ENCODE data around the gene CREB5. TPM values are rescaled to one million over a fixed set of nuclear protein-coding genes. Genes with fewer than 3 reads are reported as not detected.

The CREB5 gene
- total RNA-seq, 1 donor from 2014 or later, result 13.6 TPM

DNA sequence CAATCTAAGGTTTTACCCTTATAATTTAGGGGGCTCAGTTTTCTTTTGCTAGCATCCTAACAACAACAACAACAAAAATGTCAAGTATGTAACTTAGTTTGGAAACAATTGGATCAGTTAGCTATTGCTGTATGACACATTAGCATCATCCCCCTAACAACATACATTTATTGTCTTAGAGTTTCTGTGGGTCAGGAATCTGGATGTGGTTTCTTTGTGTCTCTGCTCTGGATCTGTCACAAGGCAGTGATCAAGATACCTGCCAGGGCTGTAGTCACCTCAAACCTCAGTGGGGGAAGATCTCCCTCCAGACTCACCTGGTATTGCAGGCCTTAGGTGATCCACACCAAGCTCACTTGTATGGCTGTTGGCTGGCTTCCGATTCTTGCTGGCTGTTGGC lies 18.3 kb downstream of the CREB5 start:
- DNase-seq (ENCODE audit: low spot score in 2 of 2, unreplicated experiment in 2 of 2), result no peak
- TF ChIP-seq, protein P1, sequence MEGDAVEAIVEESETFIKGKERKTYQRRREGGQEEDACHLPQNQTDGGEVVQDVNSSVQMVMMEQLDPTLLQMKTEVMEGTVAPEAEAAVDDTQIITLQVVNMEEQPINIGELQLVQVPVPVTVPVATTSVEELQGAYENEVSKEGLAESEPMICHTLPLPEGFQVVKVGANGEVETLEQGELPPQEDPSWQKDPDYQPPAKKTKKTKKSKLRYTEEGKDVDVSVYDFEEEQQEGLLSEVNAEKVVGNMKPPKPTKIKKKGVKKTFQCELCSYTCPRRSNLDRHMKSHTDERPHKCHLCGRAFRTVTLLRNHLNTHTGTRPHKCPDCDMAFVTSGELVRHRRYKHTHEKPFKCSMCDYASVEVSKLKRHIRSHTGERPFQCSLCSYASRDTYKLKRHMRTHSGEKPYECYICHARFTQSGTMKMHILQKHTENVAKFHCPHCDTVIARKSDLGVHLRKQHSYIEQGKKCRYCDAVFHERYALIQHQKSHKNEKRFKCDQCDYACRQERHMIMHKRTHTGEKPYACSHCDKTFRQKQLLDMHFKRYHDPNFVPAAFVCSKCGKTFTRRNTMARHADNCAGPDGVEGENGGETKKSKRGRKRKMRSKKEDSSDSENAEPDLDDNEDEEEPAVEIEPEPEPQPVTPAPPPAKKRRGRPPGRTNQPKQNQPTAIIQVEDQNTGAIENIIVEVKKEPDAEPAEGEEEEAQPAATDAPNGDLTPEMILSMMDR (IDR thresholded peaks at IDR 0.05; ENCODE audit: unreplicated experiment), result no peak
- Mint-ChIP-seq H3K9me3 (no peaks in the 10 kb centered on the region), H3K4me1 (peaks cover 34% of the 10 kb centered on the region), H3K4me3 (no peak overlapping the region), H3K27me3 (ENCODE audit: low read depth) (no peaks in the 10 kb centered on the region), H3K27ac (no peak overlapping the region), H3K36me3 (no peaks in the 10 kb centered on the region)

DNA sequence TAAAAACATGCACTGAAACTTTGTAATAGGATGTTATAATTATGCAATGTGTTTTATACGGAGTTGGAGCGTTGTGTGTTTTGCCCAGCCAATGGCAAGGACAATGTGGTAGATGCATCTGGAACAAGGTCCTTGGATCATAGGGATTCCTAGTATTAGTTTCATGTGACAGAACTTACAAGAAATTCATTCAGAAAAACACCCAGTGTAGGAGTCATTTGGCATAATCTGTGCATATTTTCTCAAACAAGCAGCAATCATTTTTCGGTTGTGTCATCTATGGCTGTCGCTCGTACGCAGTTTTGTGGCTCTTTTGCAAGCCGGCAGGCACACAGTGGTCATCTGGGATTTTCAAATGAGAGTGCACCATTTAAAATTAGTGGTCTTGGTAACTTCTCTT lies 19.8 kb downstream of the CREB5 start:
- Mint-ChIP-seq H3K27me3 (ENCODE audit: low read depth) (no peaks in the 10 kb centered on the region), H3K4me1 (peaks cover 40% of the 10 kb centered on the region), H3K9me3 (no peaks in the 10 kb centered on the region), H3K4me3 (no peak overlapping the region), H3K36me3 (no peaks in the 10 kb centered on the region), H3K27ac (no peak overlapping the region)
- DNase-seq (ENCODE audit: low spot score in 2 of 2, unreplicated experiment in 2 of 2), result no peak
- TF ChIP-seq, protein P1 (IDR thresholded peaks at IDR 0.05; ENCODE audit: unreplicated experiment), result no peak

DNA sequence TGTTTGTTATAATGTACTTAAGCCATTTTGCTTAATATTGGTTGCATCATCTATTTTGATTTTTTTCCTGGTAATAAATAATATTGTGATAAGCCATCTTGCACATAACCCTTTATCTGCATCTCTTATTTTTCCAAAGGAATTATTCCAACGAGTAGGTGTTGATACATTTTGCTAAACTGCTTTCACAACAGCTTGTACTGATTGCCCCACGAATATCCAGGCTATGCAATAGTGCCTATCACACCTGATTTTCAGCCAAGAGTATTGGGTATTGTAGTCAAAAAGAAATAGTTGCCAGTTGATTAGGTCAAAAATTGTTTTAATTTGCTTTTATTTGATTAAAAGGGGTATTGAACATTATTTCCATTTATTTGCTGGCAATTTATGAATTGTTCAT lies 20.7 kb downstream of the CREB5 start:
- peaks cover 2% of the 10 kb centered on the region for H3K27me3 Mint-ChIP-seq (ENCODE audit: low read depth)

GRCh38 chr7:28433699-28434219 lies 21.4 kb downstream of the CREB5 start:
- Mint-ChIP-seq H3K27me3 (ENCODE audit: low read depth) (peaks cover 6% of the 10 kb centered on the region), H3K4me1 (peaks cover 36% of the 10 kb centered on the region), H3K4me3 (no peak overlapping the region), H3K9me3 (no peaks in the 10 kb centered on the region), H3K27ac (peak overlapping the region; percentile 83), H3K36me3 (no peaks in the 10 kb centered on the region)
- peak; percentile 58 to 64 for DNase-seq (ENCODE audit: low spot score in 2 of 2, unreplicated experiment in 2 of 2)
- TF ChIP-seq, protein P1 (IDR thresholded peaks at IDR 0.05; ENCODE audit: unreplicated experiment), result no peak

More for the DNA sequence above, 20.7 kb downstream of the CREB5 start:
- no peak overlapping the region for H3K4me3 Mint-ChIP-seq
- H3K9me3 Mint-ChIP-seq, result no peaks in the 10 kb centered on the region
- DNase-seq (ENCODE audit: low spot score in 2 of 2, unreplicated experiment in 2 of 2), result no peak
- H3K27ac Mint-ChIP-seq, result no peak overlapping the region
- peaks cover 36% of the 10 kb centered on the region for H3K4me1 Mint-ChIP-seq
- no peaks in the 10 kb centered on the region for H3K36me3 Mint-ChIP-seq
- TF ChIP-seq, protein P1 (IDR thresholded peaks at IDR 0.05; ENCODE audit: unreplicated experiment), result no peak

DNA sequence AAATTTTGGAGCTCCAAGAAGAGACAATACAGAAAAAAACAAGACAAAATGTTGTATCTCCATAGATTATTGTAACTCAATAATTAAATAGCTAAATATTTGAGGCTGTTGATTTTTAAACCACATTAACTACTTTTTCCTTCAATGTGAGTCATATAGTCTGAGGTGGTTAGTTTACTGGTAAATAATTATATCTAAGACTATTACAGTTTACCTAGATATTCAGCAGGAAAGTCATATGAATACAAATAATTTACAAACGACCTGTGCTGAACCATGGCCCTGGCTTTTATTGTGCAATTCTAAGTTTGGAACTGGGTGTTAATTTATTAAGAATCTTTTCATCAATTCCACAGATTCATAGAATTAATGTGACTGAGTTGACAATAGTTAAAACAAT lies 22.2 kb downstream of the CREB5 start:
- no peak overlapping the region for H3K27ac Mint-ChIP-seq
- H3K27me3 Mint-ChIP-seq (ENCODE audit: low read depth), result peaks cover 13% of the 10 kb centered on the region
- H3K9me3 Mint-ChIP-seq, result no peaks in the 10 kb centered on the region
- peaks cover 36% of the 10 kb centered on the region for H3K4me1 Mint-ChIP-seq
- H3K4me3 Mint-ChIP-seq, result no peak overlapping the region
- DNase-seq (ENCODE audit: low spot score in 2 of 2, unreplicated experiment in 2 of 2), result no peak
- TF ChIP-seq, protein P1 (IDR thresholded peaks at IDR 0.05; ENCODE audit: unreplicated experiment), result no peak
- no peaks in the 10 kb centered on the region for H3K36me3 Mint-ChIP-seq

DNA sequence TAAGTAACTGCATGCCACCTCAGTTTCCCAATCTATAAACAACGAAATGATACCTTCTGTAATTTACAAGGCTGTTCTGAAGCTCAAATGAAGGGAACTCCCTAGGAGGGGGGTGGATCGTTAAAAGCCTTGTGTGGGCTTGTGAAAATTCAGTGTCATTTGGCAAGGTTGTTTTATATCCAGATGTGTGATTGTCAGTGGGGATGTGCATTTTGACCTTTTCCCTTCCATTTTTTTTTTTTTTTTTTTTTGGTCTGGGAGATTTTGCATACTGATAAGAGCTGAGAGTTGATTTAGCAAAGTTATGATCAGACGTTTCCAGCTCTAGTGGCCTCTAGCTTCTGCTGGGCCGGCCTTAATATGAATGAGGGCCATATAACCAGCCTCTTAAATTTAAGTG lies 22.8 kb downstream of the CREB5 start:
- no peaks in the 10 kb centered on the region for H3K9me3 Mint-ChIP-seq
- TF ChIP-seq, protein P1 (IDR thresholded peaks at IDR 0.05; ENCODE audit: unreplicated experiment), result no peak
- peaks cover 13% of the 10 kb centered on the region for H3K27me3 Mint-ChIP-seq (ENCODE audit: low read depth)
- no peak overlapping the region for H3K4me3 Mint-ChIP-seq
- DNase-seq (ENCODE audit: low spot score in 2 of 2, unreplicated experiment in 2 of 2), result no peak
- H3K27ac Mint-ChIP-seq, result no peak overlapping the region
- no peaks in the 10 kb centered on the region for H3K36me3 Mint-ChIP-seq
- peaks cover 36% of the 10 kb centered on the region for H3K4me1 Mint-ChIP-seq

All from mesothelial cell of epicardium (in vitro differentiated cells).